Nephron progenitor cell (in vitro differentiated cells): ENCODE results near the gene MCCC2.
"Not testable (repeated sequence)": the region's sequence is repeated elsewhere in the genome, so short reads cannot be mapped to it uniquely, and the experiment has no call there.

Source experiments
- DNase-seq: peaks from one replicate; pipeline ENCODE4 v3.0.0; 2021
- H3K27ac Mint-ChIP-seq: 2 replicates; pipeline ENCODE4 v1.8.0; 2021; ENCODE audit warnings: mild to moderate bottlenecking, moderate library complexity, mixed read lengths
- H3K27me3 Mint-ChIP-seq: 2 replicates; pipeline ENCODE4 v1.8.0; 2021; ENCODE audit warnings: mild to moderate bottlenecking, low read depth, mixed read lengths; ENCODE audit not compliant: poor library complexity
- H3K36me3 Mint-ChIP-seq: 2 replicates; pipeline ENCODE4 v1.8.0; 2021; ENCODE audit warnings: low read depth, mixed read lengths
- H3K4me1 Mint-ChIP-seq: 2 replicates; pipeline ENCODE4 v1.8.0; 2021; ENCODE audit warnings: mixed read lengths
- H3K4me3 Mint-ChIP-seq: 2 replicates; pipeline ENCODE4 v1.8.0; 2021; ENCODE audit warnings: mild to moderate bottlenecking, moderate library complexity, mixed read lengths
- H3K9me3 Mint-ChIP-seq: 2 replicates; pipeline ENCODE4 v1.8.0; 2021; ENCODE audit warnings: mild to moderate bottlenecking, moderate library complexity, mixed read lengths
- CTCF ChIP-seq: fragments of 200-600 bp; sonication (generic); IDR thresholded peaks from 2 replicates; pipeline ENCODE4 v1.5.0; 2021; ENCODE audit warnings: antibody characterized with exemption

Gene MCCC2

GRCh38 chr5:71569748-71570509 lies 17.2 kb upstream of the MCCC2 start:
- no peak for TF ChIP-seq CTCF
- Mint-ChIP-seq H3K4me1 (peaks cover 7% of the 10 kb centered on the region), H3K4me3 (no peak overlapping the region), H3K27me3 (no peaks in the 10 kb centered on the region), H3K9me3 (peaks cover 4% of the 10 kb centered on the region), H3K27ac (peak overlapping the region; percentile 37), H3K36me3 (peaks cover 20% of the 10 kb centered on the region)
- DNase-seq: no peak

- DNase-seq, H3K27me3 Mint-ChIP-seq, H3K9me3 Mint-ChIP-seq, H3K4me3 Mint-ChIP-seq, H3K4me1 Mint-ChIP-seq, H3K27ac Mint-ChIP-seq: not testable (repeated sequence)
- H3K36me3 Mint-ChIP-seq: peaks cover 17% of the 10 kb centered on the region
These were observed 15.3 kb upstream of the MCCC2 start for GRCh38 chr5:71571811-71572210.

- Mint-ChIP-seq H3K36me3 (peaks cover 27% of the 10 kb centered on the region), H3K4me3 (no peak overlapping the region), H3K27ac (no peak overlapping the region), H3K9me3 (peaks cover 19% of the 10 kb centered on the region), H3K4me1 (peaks cover 7% of the 10 kb centered on the region), H3K27me3 (no peaks in the 10 kb centered on the region)
- DNase-seq: no peak
- no peak for TF ChIP-seq CTCF
These were observed 13.5 kb upstream of the MCCC2 start for GRCh38 chr5:71573591-71573990.

GRCh38 chr5:71575588-71575987 lies 11.6 kb upstream of the MCCC2 start:
- H3K4me3 Mint-ChIP-seq, DNase-seq, H3K27me3 Mint-ChIP-seq, H3K27ac Mint-ChIP-seq, H3K4me1 Mint-ChIP-seq: not testable (repeated sequence)
- H3K36me3 Mint-ChIP-seq: peaks cover 29% of the 10 kb centered on the region
- peaks cover 23% of the 10 kb centered on the region for H3K9me3 Mint-ChIP-seq

GRCh38 chr5:71576241-71576640 lies 10.9 kb upstream of the MCCC2 start:
- Mint-ChIP-seq H3K27ac (no peak overlapping the region), H3K4me3 (no peak overlapping the region), H3K36me3 (peaks cover 29% of the 10 kb centered on the region), H3K4me1 (no peaks in the 10 kb centered on the region), H3K27me3 (no peaks in the 10 kb centered on the region), H3K9me3 (peaks cover 23% of the 10 kb centered on the region)
- no peak for TF ChIP-seq CTCF
- DNase-seq: no peak

- not testable (repeated sequence) for H3K4me1 Mint-ChIP-seq, H3K27ac Mint-ChIP-seq, H3K4me3 Mint-ChIP-seq, H3K27me3 Mint-ChIP-seq, DNase-seq
- Mint-ChIP-seq H3K9me3 (peaks cover 19% of the 10 kb centered on the region), H3K36me3 (peaks cover 21% of the 10 kb centered on the region)
These were observed 9.3 kb upstream of the MCCC2 start for GRCh38 chr5:71577839-71578238.

GRCh38 chr5:71582945-71583584 lies 4.1 kb upstream of the MCCC2 start:
- peaks cover 16% of the 10 kb centered on the region for H3K4me1 Mint-ChIP-seq
- no peak for TF ChIP-seq CTCF
- no peak for DNase-seq
- peaks cover 12% of the 10 kb centered on the region for H3K9me3 Mint-ChIP-seq
- H3K27ac Mint-ChIP-seq: no peak overlapping the region
- H3K36me3 Mint-ChIP-seq: peaks cover 14% of the 10 kb centered on the region
- H3K27me3 Mint-ChIP-seq: peaks cover 2% of the 10 kb centered on the region
- H3K4me3 Mint-ChIP-seq: no peak overlapping the region
